HepG2 (cell line): Measurements from ENCODE around the gene NFKBIZ. TPM values are rescaled to one million over a fixed set of nuclear protein-coding genes. Genes with fewer than 3 reads are reported as not detected.

Experiments used
- ATAC-seq: fragments of 200-7000 bp; cut with Tn5 transposase; 3 replicates; pipeline ENCODE4 v1.9.1; 2020; ENCODE audit warnings: mild to moderate bottlenecking, moderate library complexity
- BruUV-seq: library from RNA; stranded (reverse); fragments of 400-500 nt; replicated peaks from 2 replicates; lab custom pipeline; 2021; lab: Mats Ljungman, UMichigan
- CTCF ChIA-PET: fragments of 300-600 bp; formaldehyde crosslinking; extraction: SDS; loops from one replicate; lab custom pipeline; 2021; ENCODE audit warnings: low total read pairs, inconsistent platforms, low intra/inter-chr PET ratio; lab: Yijun Ruan, JAX
- POLR2A ChIA-PET: fragments of 350-600 bp; sonication (Branson Sonifier 250); formaldehyde crosslinking; loops from one replicate; lab custom pipeline; 2020; ENCODE audit warnings: antibody characterized with exemption, inconsistent platforms; lab: Yijun Ruan, JAX
- DNase-seq: peaks from one replicate; pipeline ENCODE4 v3.0.0-alpha.2; 2015; ENCODE audit warnings: low spot score
- FAIRE-seq: peaks from 3 replicates; lab custom pipeline; 2011; peaks lifted over from hg19 to GRCh38; lab: Jason Lieb, UNC
- H2AFZ ChIP-seq: one replicate; pipeline ENCODE4 v1.6.1; 2011; ENCODE audit warnings: low read length, inconsistent platforms
- H3K27ac ChIP-seq: fragments of 300-600 bp; 3 replicates; pipeline ENCODE4 v1.8.0; 2011; ENCODE audit warnings: mixed run types, mild to moderate bottlenecking, mixed read lengths, low read length, inconsistent platforms; ENCODE audit not compliant: insufficient read depth; ENCODE audit errors: extremely low read length
- H3K27me3 ChIP-seq, 2 experiments: fragments of 200-600 bp in 1 of 2; 2 replicates in 1 of 2; 3 replicates in 1 of 2; pipeline versions ENCODE4 v1.6.0 to v1.8.0; 2011; ENCODE audit warnings: low read length in 2 of 2, mild to moderate bottlenecking in 2 of 2, moderate library complexity in 2 of 2, inconsistent platforms in 1 of 2; ENCODE audit not compliant: insufficient read depth in 2 of 2, control insufficient read depth in 1 of 2
- H3K36me3 ChIP-seq, 2 experiments: fragments of 200-600 bp in 1 of 2; replicated peaks in 1 of 2; 2 replicates in 1 of 2; 3 replicates in 1 of 2; pipeline versions ENCODE4 v1.5.1 to v1.8.0; 2011; ENCODE audit warnings: low read length in 2 of 2, inconsistent platforms in 1 of 2; ENCODE audit not compliant: insufficient read depth in 2 of 2, control insufficient read depth in 1 of 2
- H3K4me1 ChIP-seq: 2 replicates; pipeline ENCODE4 v1.5.1; 2012; ENCODE audit warnings: low read length, inconsistent platforms; ENCODE audit not compliant: insufficient read depth
- H3K4me2 ChIP-seq: 2 replicates; pipeline ENCODE4 v1.6.0; 2011; ENCODE audit warnings: low read depth, low read length, inconsistent platforms
- H3K4me3 ChIP-seq, 3 experiments: fragments of 200-600 bp in 1 of 3; sonication (generic), shearing (Covaris generic) in 1 of 3; replicated peaks in 1 of 3; 2 replicates each; pipeline ENCODE4 v1.5.1; 2011 to 2016; ENCODE audit warnings: low read length in 3 of 3, inconsistent platforms in 2 of 3, low read depth in 2 of 3, mild to moderate bottlenecking in 2 of 3, control low read depth in 1 of 3, mixed read lengths in 1 of 3; ENCODE audit not compliant: insufficient read depth in 1 of 3
- H3K79me2 ChIP-seq: one replicate; pipeline ENCODE4 v1.6.1; 2011; ENCODE audit warnings: low read length, inconsistent platforms; ENCODE audit not compliant: insufficient read depth
- H3K9ac ChIP-seq: 2 replicates; pipeline ENCODE4 v1.6.0; 2011; ENCODE audit warnings: mild to moderate bottlenecking, low read depth, low read length, inconsistent platforms; ENCODE audit not compliant: insufficient read depth
- H3K9me3 ChIP-seq: 2 replicates; pipeline ENCODE4 v1.5.1; 2012; ENCODE audit warnings: mild to moderate bottlenecking, low read length
- H4K20me1 ChIP-seq: 2 replicates; pipeline ENCODE4 v1.6.0; 2011; ENCODE audit warnings: inconsistent platforms, mild to moderate bottlenecking, low read length, moderate library complexity; ENCODE audit not compliant: insufficient read depth
- AGO1 ChIP-seq: fragments of 200-400 bp; formaldehyde crosslinking; IDR thresholded peaks from 2 replicates; pipeline ENCODE4 v1.6.1; 2017; ENCODE audit warnings: mild to moderate bottlenecking, low read depth, low read length, moderate library complexity; ENCODE audit not compliant: poor library complexity, severe bottlenecking
- ELF3 ChIP-seq: IDR thresholded peaks from 2 replicates; pipeline ENCODE4 v1.6.1; 2016; ENCODE audit warnings: missing genetic modification reagents, missing compliant biosample characterization
- FOXA3 ChIP-seq: IDR thresholded peaks from 2 replicates; pipeline ENCODE4 v1.6.1; 2016; ENCODE audit warnings: missing genetic modification reagents, missing compliant biosample characterization
- HNRNPK ChIP-seq: fragments of 200-400 bp; formaldehyde crosslinking; IDR thresholded peaks from 2 replicates; pipeline ENCODE4 v1.6.1; 2018; ENCODE audit warnings: low read length, low read depth, moderate library complexity, mild to moderate bottlenecking; ENCODE audit not compliant: poor library complexity, severe bottlenecking
- JUND ChIP-seq: sonication (generic); formaldehyde crosslinking; IDR thresholded peaks from 2 replicates; pipeline ENCODE4 v1.8.0; 2022; ENCODE audit warnings: mild to moderate bottlenecking, missing genetic modification reagents
- KMT2A ChIP-seq: sonication (generic); formaldehyde crosslinking; IDR thresholded peaks from 2 replicates; pipeline ENCODE4 v1.4.0; 2020; ENCODE audit warnings: missing genetic modification reagents
- NRL ChIP-seq: sonication (generic); formaldehyde crosslinking; IDR thresholded peaks from 2 replicates; pipeline ENCODE4 v1.5.0; 2020; ENCODE audit warnings: missing genetic modification reagents, mild to moderate bottlenecking, moderate library complexity, borderline replicate concordance
- POGZ ChIP-seq: sonication (generic); formaldehyde crosslinking; IDR thresholded peaks from 2 replicates; pipeline ENCODE4 v1.4.0; 2020; ENCODE audit warnings: mild to moderate bottlenecking, missing genetic modification reagents
- POLR2AphosphoS2 ChIP-seq: IDR thresholded peaks from 2 replicates; pipeline ENCODE4 v1.6.1; 2011; ENCODE audit warnings: low read depth, low read length, improper control_type of control experiment
- RAD21 ChIP-seq: fragments of 450-650 bp; formaldehyde crosslinking; IDR thresholded peaks from 2 replicates; pipeline ENCODE4 v1.5.0; 2020; ENCODE audit warnings: mild to moderate bottlenecking
- TBX2 ChIP-seq: sonication (generic); formaldehyde crosslinking; IDR thresholded peaks from 2 replicates; pipeline ENCODE4 v1.5.0; 2020; ENCODE audit warnings: missing genetic modification reagents, mild to moderate bottlenecking, borderline replicate concordance
- TCF12 ChIP-seq, 2 experiments: fragments of 450-650 bp in 1 of 2; sonication (generic) in 1 of 2; formaldehyde crosslinking in 1 of 2; IDR thresholded peaks; 2 replicates each; pipeline versions ENCODE4 v1.6.1 to v1.8.0; 2017 to 2022; ENCODE audit warnings: antibody characterized with exemption in 1 of 2, mild to moderate bottlenecking in 1 of 2, missing genetic modification reagents in 1 of 2, moderate library complexity in 1 of 2
- ZBTB38 ChIP-seq: sonication (generic); formaldehyde crosslinking; IDR thresholded peaks from 2 replicates; pipeline ENCODE4 v1.5.1; 2020; ENCODE audit warnings: mild to moderate bottlenecking, missing genetic modification reagents
- ZNF121 ChIP-seq: sonication (generic); formaldehyde crosslinking; IDR thresholded peaks from 2 replicates; pipeline ENCODE4 v1.5.0; 2020; ENCODE audit warnings: mild to moderate bottlenecking, missing genetic modification reagents
- ZNF263 ChIP-seq: sonication (generic); formaldehyde crosslinking; IDR thresholded peaks from 2 replicates; pipeline ENCODE4 v1.4.0; 2020; ENCODE audit warnings: missing genetic modification reagents
- ZNF468 ChIP-seq: sonication (generic); formaldehyde crosslinking; IDR thresholded peaks from 2 replicates; pipeline ENCODE4 v1.8.0; 2022; ENCODE audit warnings: mild to moderate bottlenecking, moderate library complexity, missing genetic modification reagents
- ZNF644 ChIP-seq: IDR thresholded peaks from 2 replicates; pipeline ENCODE4 v1.6.1; 2016; ENCODE audit warnings: low read depth
- WGBS: methylation state at CpG from one replicate; pipeline ENCODE4 v1.1.6; 2017; ENCODE audit warnings: low lambda C conversion rate; 5-methylcytosine and 5-hydroxymethylcytosine counted together
- in situ Hi-C: cut with HindIII; loops from 2 replicates; pipeline ENCODE4 v1.10.0; 2017; ENCODE audit warnings: low pct_unique_long_range_greater_than_20kb; ENCODE audit not compliant: extremely low pct_ligation_motif_present
- intact Hi-C: fragments of 100-400 bp; cut with micrococcal nuclease; formaldehyde crosslinking; loops from one replicate; pipeline ENCODE4 v1.10.0; 2022; ENCODE audit not compliant: unreplicated experiment
- polyA plus RNA-seq, 8 experiments: library from polyadenylated mRNA; depleted of rRNA in 3 of 8; stranded (reverse) in 7 of 8; unstranded in 1 of 8; fragments of >200 nt; fragmentation: Illumina TruSeq in 4 of 8; extraction: Trizol in 4 of 8; gene quantifications; 2 replicates each; pipeline versions ENCODE4 v1.2.1 to v1.2.3, GENCODE V29; 2011 to 2016; ENCODE audit warnings: low read depth in 4 of 8, missing spikeins in 1 of 8, mixed read lengths in 1 of 8; ENCODE audit not compliant: insufficient read depth in 1 of 8
- total RNA-seq, 5 experiments: library from RNA; depleted of rRNA; stranded (reverse); fragments of >200 nt; fragmentation: Illumina TruSeq; extraction: Trizol; gene quantifications; 2 replicates each; pipeline ENCODE4 v1.2.3, GENCODE V29; 2016; ENCODE audit warnings: low read depth in 1 of 5

Gene NFKBIZ
- total and polyA plus RNA-seq, 2 of the 13 experiments (the other 11 are each of a cell fraction or from before 2014, with no cell fraction given) = 25.9 to 60.6 TPM

- Histone ChIP-seq H3K36me3 (no peaks in the 10 kb centered on the region), H3K4me2 (peak overlapping the region; percentile 83), H4K20me1 (no peaks in the 10 kb centered on the region), H3K9me3 (no peaks in the 10 kb centered on the region), H3K27me3 (no peaks in the 10 kb centered on the region), H2AFZ (no peak overlapping the region), H3K9ac (no peak overlapping the region), H3K79me2 (no peaks in the 10 kb centered on the region), H3K4me1 (peaks cover 35% of the 10 kb centered on the region), H3K27ac (no peak overlapping the region), H3K4me3 (peak overlapping the region in 1 of 3 experiments; percentile 73; a peak in 1 of 6 replicates)
- in situ Hi-C loops = no loop called here
- POLR2A ChIA-PET = interaction anchor here (2.1 kb wide), 1 partner anchor 20 kb away, joined by 8 read pairs; the partner anchor contains the start of gene NFKBIZ
- CTCF ChIA-PET = no interaction called here
- ATAC-seq (peak; percentile 56; the same call in 2 of the 3 replicates), FAIRE-seq (no peak), DNase-seq (no peak)
- WGBS = 75% methylated on average over 9 of the region's 9 CpGs
- no TSS peak for BruUV-seq
- TF ChIP-seq JUND (CRISPR knock-in tag) (no peak), ZNF263 (CRISPR knock-in tag) (peak; percentile 63), ZNF121 (CRISPR knock-in tag) (no peak), POGZ (CRISPR knock-in tag) (no peak), ZNF468 (no peak), AGO1 (no peak), NRL (no peak), FOXA3 (no peak), POLR2AphosphoS2 (no peak), TBX2 (no peak), TCF12 (IDR thresholded peaks at IDR 0.05) (no peak), TCF12 (CRISPR knock-in tag; IDR thresholded peaks at IDR 0.05) (no peak), RAD21 (no peak), HNRNPK (no peak), ZNF644 (CRISPR knock-in tag) (no peak), ZBTB38 (CRISPR knock-in tag) (peak; percentile 81; the same call in 1 of the 2 replicates), KMT2A (CRISPR knock-in tag) (no peak), ELF3 (CRISPR knock-in tag) (no peak)
- intact Hi-C loops = loop anchor here (1.0 kb wide), 1 partner anchor 19 kb away; no protein-coding TSS in a partner anchor
Observed at GRCh38 chr3:101828691-101829436, 20.4 kb upstream of the NFKBIZ start.
